ENCODE data around the gene PPP1R26.
"Not testable (repeated sequence)": the region's sequence is repeated elsewhere in the genome, so short reads cannot be mapped to it uniquely, and the experiment has no call there.

PPP1R26 gene

DNA sequence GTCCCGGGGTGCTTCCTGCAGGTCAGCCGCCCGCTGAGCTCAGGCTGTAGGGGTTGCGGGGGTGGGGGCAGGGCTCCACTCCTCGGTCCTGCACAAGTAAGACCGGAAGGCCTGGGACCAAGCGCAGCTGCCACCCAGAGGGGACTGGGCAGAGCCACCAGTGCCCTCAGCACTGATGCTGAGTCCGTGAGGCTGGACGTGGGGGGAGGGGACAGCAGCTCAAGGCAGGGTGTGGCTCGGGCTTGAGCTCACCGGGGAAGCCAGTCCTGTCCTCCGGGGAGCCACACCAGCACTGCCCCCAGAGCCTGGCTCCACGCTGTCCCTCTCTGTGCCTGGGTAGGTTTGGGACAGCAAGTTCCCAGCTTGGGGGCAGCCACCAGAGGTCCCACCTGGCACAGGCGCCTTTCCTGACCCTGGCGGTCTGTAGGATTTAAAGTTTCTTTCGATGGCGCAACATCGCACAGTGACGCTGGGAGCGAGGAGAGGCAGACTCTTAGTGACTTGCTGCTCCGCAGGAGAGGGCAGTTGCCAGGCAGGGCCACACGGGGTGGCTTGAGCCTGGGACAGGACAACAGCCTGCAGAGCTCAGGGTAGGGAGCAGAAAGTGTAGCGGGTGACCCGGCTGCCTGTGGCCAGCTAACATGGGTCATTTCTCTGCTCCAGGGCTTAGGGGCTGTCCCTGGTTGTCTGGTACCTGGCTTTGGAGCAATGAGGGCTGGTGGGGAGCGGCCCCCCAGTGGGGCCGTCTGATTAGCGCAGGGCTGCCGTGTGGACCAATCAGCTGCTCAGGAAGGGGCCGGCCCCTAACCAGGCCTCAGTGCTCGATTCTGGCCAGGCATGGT is 47.4 kb downstream of the PPP1R26 start:
- TF ChIP-seq, protein P1, sequence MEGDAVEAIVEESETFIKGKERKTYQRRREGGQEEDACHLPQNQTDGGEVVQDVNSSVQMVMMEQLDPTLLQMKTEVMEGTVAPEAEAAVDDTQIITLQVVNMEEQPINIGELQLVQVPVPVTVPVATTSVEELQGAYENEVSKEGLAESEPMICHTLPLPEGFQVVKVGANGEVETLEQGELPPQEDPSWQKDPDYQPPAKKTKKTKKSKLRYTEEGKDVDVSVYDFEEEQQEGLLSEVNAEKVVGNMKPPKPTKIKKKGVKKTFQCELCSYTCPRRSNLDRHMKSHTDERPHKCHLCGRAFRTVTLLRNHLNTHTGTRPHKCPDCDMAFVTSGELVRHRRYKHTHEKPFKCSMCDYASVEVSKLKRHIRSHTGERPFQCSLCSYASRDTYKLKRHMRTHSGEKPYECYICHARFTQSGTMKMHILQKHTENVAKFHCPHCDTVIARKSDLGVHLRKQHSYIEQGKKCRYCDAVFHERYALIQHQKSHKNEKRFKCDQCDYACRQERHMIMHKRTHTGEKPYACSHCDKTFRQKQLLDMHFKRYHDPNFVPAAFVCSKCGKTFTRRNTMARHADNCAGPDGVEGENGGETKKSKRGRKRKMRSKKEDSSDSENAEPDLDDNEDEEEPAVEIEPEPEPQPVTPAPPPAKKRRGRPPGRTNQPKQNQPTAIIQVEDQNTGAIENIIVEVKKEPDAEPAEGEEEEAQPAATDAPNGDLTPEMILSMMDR (IDR thresholded peaks at IDR 0.05; ENCODE audit: control insufficient read depth, extremely low read depth, insufficient read depth): no peak
- DNase-seq (ENCODE audit: low read depth): no peak
- no peak overlapping the region for H3K4me3 ChIP-seq (ENCODE audit: low read depth, low read length)

DNA sequence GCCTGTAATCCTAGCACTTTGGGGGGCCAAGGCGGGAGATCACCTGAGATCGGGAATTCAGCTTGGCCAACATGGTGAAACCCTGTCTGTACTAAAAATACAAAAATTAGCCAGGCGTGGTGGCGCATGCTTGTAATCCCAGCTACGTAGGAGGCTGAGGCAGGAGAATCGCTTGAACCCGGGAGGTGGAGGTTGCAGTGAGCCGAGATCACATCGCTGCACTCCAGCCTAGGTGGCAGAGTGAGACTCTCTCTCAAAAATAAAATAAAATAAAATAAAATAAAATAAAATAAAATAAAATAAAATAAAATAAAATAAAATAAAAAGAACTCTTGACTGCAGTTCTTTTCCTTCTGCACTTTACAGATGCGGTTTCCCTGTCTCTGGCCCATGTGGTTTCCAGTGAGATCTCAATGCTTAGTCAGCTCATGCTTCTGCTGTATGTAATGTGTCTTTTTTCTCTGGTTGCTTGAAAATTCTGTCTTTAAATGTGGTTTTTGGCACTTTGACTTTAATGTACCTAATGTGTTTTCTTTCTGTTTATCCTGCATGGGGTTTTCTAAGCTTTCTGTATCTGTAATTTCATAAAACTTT is 49.4 kb downstream of the PPP1R26 start:
- DNase-seq (ENCODE audit: low read depth); H3K4me3 ChIP-seq (ENCODE audit: low read depth, low read length): not testable (repeated sequence)

DNA sequence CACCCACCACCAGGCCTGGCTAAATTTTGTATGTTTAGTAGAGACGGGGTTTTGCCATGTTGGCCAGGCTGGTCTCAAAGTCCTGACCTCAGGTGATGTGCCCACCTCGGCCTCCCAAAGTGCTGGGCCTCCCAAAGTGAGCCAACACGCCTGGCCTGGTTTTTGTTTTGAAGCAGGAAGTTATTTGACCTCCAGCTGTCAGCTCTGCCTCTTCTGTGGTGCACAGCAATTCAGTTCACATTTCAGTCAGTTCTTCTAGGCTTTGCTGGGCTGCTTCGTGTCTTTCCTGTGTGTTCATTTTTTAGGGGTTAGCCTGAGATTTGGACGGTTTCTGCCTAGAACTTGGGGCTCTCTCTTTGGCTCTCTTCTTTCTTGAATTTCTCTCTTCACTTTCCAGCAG is 50.6 kb downstream of the PPP1R26 start:
- TF ChIP-seq, protein P1 (IDR thresholded peaks at IDR 0.05; ENCODE audit: control insufficient read depth, extremely low read depth, insufficient read depth): no peak
- no peak overlapping the region for H3K4me3 ChIP-seq (ENCODE audit: low read depth, low read length)

DNA sequence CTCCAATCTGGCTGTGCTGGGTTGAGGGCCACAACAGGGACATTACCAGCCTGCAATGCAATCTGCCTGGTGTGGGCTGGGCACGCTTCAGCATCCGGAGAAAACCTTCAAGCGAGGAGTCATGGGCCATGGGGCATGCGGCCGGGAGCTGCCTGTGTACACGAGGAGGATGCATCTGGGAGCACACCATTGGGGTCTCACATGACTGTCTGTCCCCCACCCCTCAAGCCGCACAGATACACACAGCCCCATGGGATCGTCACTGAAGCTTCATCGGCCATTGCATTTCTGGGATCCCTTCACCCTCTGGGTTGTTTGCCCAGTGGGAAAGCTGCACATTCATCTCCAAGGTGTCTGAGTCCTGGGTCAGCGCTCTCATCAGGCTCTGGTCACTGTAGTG is 51.5 kb downstream of the PPP1R26 start:
- DNase-seq (ENCODE audit: low read depth): no peak
- H3K4me3 ChIP-seq (ENCODE audit: low read depth, low read length): no peak overlapping the region
- TF ChIP-seq, protein P1 (IDR thresholded peaks at IDR 0.05; ENCODE audit: control insufficient read depth, extremely low read depth, insufficient read depth): no peak

More for the DNA sequence above, 50.6 kb downstream of the PPP1R26 start:
- DNase-seq (ENCODE audit: low read depth): no peak

DNA sequence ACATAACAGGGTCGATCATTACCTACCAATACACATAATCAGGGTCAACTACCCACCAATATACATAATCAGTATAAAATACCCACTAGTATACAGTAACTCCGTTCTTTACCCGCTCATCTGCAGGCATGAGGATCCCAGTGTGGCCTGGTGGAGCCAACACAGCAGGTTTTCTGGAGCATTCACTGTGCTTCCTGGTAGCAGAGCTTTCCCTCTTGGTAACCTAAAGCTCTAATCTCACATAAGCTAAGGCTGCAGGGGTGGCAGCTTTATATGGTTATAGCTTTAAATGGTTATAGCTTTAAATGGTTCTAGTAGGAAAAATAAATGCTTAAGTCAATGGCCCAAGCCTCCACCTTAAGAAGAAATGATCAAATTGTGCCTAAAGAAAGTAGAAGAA is 53.5 kb downstream of the PPP1R26 start:
- TF ChIP-seq, protein P1 (IDR thresholded peaks at IDR 0.05; ENCODE audit: control insufficient read depth, extremely low read depth, insufficient read depth): no peak
- H3K4me3 ChIP-seq (ENCODE audit: low read depth, low read length): no peak overlapping the region
- no peak for DNase-seq (ENCODE audit: low read depth)

DNA sequence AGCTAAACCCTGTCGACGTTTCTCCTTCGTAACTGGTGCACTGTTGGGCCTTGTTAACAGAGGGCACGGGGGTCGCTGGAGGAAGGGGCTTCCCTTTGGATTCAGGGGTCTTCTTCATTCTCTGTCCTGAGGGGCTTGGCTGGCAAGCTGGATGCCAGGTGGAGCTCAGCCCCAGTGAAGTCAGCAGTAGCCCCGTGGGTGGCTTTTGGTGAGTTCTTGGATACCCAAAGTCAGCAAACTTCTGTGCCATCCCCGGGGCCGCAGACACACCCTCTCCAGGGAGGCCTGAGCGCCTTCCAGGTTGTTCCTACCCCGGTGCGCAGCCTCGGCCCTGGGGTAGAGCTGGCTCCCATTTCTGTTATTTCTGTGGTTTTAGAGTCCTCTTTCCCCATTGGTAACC is 54.1 kb downstream of the PPP1R26 start:
- no peak for DNase-seq (ENCODE audit: low read depth)
- TF ChIP-seq, protein P1 (IDR thresholded peaks at IDR 0.05; ENCODE audit: control insufficient read depth, extremely low read depth, insufficient read depth): no peak
- no peak overlapping the region for H3K4me3 ChIP-seq (ENCODE audit: low read depth, low read length)

DNA sequence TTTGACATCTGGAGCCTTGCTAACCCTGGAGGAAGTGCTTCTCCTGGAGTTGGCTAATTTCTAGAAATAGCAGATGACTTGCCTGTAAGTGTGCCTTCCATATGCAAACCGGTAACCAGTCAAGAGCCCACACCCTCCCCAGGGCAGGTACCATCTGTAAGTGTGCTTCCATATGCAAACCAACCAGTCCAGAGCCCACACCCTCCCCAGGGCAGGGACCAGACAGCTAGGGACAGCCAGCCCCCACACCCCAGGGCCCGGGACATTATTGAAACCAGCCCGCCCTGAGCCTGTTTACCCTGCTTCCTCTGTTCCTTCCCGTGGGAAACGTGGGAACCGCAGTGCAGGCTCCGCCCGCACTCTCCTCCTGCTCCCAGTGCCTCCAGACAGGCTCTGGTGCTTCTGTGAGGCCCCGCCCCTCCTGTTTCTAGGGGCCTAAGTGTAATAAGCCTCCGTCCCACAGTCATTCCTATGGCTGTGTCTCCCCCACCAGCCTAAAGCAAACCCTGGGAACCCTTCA is 54.7 kb downstream of the PPP1R26 start:
- not testable (repeated sequence) for DNase-seq (ENCODE audit: low read depth)

DNA sequence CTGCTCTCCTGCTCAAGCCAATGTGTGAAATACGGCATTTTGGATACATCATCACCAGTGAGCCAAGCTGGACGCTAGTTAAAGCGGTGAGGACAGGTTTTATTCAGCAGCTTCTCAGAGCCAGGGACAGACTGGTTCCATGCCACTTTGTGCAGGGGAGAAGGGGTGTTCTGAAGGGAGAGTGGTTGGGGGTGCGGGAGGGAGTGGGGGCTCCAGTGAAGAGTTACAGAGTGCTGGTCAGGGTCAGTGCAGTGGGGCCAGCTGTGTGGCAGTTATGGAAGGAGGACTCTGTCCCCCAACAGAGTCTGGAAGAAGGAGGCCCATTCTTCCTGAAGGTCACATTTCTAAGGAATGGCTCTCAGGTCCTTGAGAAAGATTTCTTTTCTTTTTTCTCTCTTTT is 55.2 kb downstream of the PPP1R26 start:
- not testable (repeated sequence) for DNase-seq (ENCODE audit: low read depth); H3K4me3 ChIP-seq (ENCODE audit: low read depth, low read length)

More for the DNA sequence above, 54.7 kb downstream of the PPP1R26 start:
- not testable (repeated sequence) for H3K4me3 ChIP-seq (ENCODE audit: low read depth, low read length)

DNA sequence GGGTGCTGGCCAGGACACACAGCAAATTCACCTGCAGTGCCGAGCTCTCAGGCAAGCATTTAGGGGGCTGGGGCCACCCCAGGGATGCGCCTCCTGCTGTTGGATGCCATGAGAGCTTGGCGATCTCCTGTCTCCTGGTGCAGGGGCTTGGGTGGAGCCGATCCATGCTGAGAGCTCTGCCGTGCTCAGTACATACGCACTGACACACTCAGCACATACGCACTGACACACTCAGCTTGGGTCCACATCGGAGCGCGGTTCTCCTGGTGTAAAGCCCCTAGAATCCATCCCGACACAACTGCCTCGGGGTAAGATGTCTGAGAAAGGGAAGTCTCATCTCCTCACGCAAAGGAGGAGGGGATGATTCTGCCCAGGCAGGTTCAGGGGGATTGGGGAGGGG is 56.0 kb downstream of the PPP1R26 start:
- DNase-seq (ENCODE audit: low read depth); H3K4me3 ChIP-seq (ENCODE audit: low read depth, low read length): not testable (repeated sequence)

All from LNCaP clone FGC (cell line).